NCI-H2227 (cell line): ENCODE measurements around the gene SPR.
A peak's percentile ranks its signal among the peaks of the same experiment; 100 is the strongest.
"Not testable (repeated sequence)": the region's sequence is repeated elsewhere in the genome, so short reads cannot be mapped to it uniquely, and the experiment has no call there.

ENCODE experiments used
- DNase-seq: peaks from one replicate; lab custom pipeline; 2025; ENCODE audit not compliant: unreplicated experiment; lab: John Stamatoyannopoulos, UW

SPR gene

GRCh38 chr2:72888438-72889202, 1.4 kb downstream of the SPR start:
- DNase-seq, result no peak

GRCh38 chr2:72889991-72890390, 2.8 kb downstream of the SPR start:
- DNase-seq, result no peak

- no peak for DNase-seq
These were observed 4.0 kb downstream of the SPR start for GRCh38 chr2:72891091-72891818.

GRCh38 chr2:72892506-72893173, 5.4 kb downstream of the SPR start:
- DNase-seq, result peak; percentile 44

GRCh38 chr2:72893594-72894319, 6.5 kb downstream of the SPR start:
- DNase-seq, result peak; percentile 73

- no peak for DNase-seq
These were observed 7.3 kb downstream of the SPR start for GRCh38 chr2:72894514-72894913.

- DNase-seq, result no peak
These were observed 7.9 kb downstream of the SPR start for GRCh38 chr2:72895154-72895553.

GRCh38 chr2:72895759-72896281, 8.6 kb downstream of the SPR start:
- peak; percentile 91 for DNase-seq

GRCh38 chr2:72896446-72896845, 9.2 kb downstream of the SPR start:
- DNase-seq, result no peak

GRCh38 chr2:72897785-72898584, 10.8 kb downstream of the SPR start:
- no peak for DNase-seq

GRCh38 chr2:72898585-72898906, 11.3 kb downstream of the SPR start:
- no peak for DNase-seq

- DNase-seq, result no peak
These were observed 13.1 kb downstream of the SPR start for GRCh38 chr2:72900191-72900825.

GRCh38 chr2:72901426-72901825, 14.2 kb downstream of the SPR start:
- DNase-seq, result no peak

GRCh38 chr2:72907369-72907768, 20.2 kb downstream of the SPR start:
- not testable (repeated sequence) for DNase-seq

- DNase-seq, result no peak
These were observed 21.5 kb downstream of the SPR start for GRCh38 chr2:72908741-72909140.

- no peak for DNase-seq
These were observed 24.0 kb downstream of the SPR start for GRCh38 chr2:72911256-72911655.

- no peak for DNase-seq
These were observed 26.4 kb downstream of the SPR start for GRCh38 chr2:72913486-72914205.

GRCh38 chr2:72914206-72914559, 27.0 kb downstream of the SPR start:
- no peak for DNase-seq

- no peak for DNase-seq
These were observed 27.5 kb downstream of the SPR start for GRCh38 chr2:72914589-72915319.
